Liver (tissue), 3 donors: ENCODE data around the gene CPT1B.

Experiments
- CTCF ChIP-seq: fragments of 150-350 bp; IDR thresholded peaks from 2 replicates; pipeline ENCODE4 v1.5.1; 2017; ENCODE audit warnings: improper control_type of control experiment, low read depth, low read length; ENCODE audit not compliant: missing input control
- FOXA1 ChIP-seq: IDR thresholded peaks from 2 replicates; pipeline ENCODE4 v1.6.1; 2016; ENCODE audit warnings: antibody characterized with exemption
- GABPA ChIP-seq, 2 donors: IDR thresholded peaks in 1 of 2; conservative IDR thresholded peaks in 1 of 2; 2 replicates each; pipeline ENCODE4 v1.6.1; 2016; ENCODE audit warnings: antibody characterized with exemption in 2 of 2, mild to moderate bottlenecking in 1 of 2, moderate library complexity in 1 of 2
- HNF4A ChIP-seq, 2 donors: conservative IDR thresholded peaks; 2 replicates each; pipeline ENCODE4 v1.6.1; 2016; ENCODE audit warnings: antibody characterized with exemption in 2 of 2, mild to moderate bottlenecking in 2 of 2
- NR2F2 ChIP-seq: IDR thresholded peaks from 2 replicates; pipeline ENCODE4 v1.6.1; 2016; ENCODE audit warnings: antibody characterized with exemption
- RAD21 ChIP-seq, 2 donors: IDR thresholded peaks; 2 replicates each; pipeline ENCODE4 v1.6.1; 2016; ENCODE audit warnings: antibody characterized with exemption in 2 of 2, mild to moderate bottlenecking in 2 of 2
- REST ChIP-seq: IDR thresholded peaks from 2 replicates; pipeline ENCODE4 v1.6.1; 2016; ENCODE audit warnings: antibody characterized with exemption, mild to moderate bottlenecking
- RXRA ChIP-seq, 2 donors: IDR thresholded peaks; 2 replicates each; pipeline ENCODE4 v1.6.1; 2017 to 2018; ENCODE audit warnings: antibody characterized with exemption in 2 of 2, mild to moderate bottlenecking in 1 of 2
- SP1 ChIP-seq: IDR thresholded peaks from 2 replicates; pipeline ENCODE4 v1.6.1; 2018; ENCODE audit warnings: antibody characterized with exemption, mild to moderate bottlenecking
- TAF1 ChIP-seq: conservative IDR thresholded peaks from 2 replicates; pipeline ENCODE4 v1.6.1; 2016; ENCODE audit warnings: antibody characterized with exemption, mild to moderate bottlenecking
- donor health status: healthy.
- donor health status: healthy.

- TF ChIP-seq REST: peak; percentile 76
- no peak for TF ChIP-seq CTCF
- TF ChIP-seq RXRA (IDR thresholded peaks at IDR 0.05): peak; percentile 91 to 95
- peak in 1 of 2 donors; percentile 65 for TF ChIP-seq RAD21 (IDR thresholded peaks at IDR 0.05)
- TF ChIP-seq HNF4A (conservative IDR thresholded peaks at IDR 0.05): peak; percentile 27 to 50
- peak in 1 of 2 donors; percentile 63 for TF ChIP-seq GABPA (IDR thresholded peaks at IDR 0.05 in 1 of 2, conservative IDR thresholded peaks at IDR 0.05 in 1 of 2)
- TF ChIP-seq NR2F2: no peak
- TF ChIP-seq SP1: peak; percentile 73
- no peak for TF ChIP-seq TAF1
- peak; percentile 71 for TF ChIP-seq FOXA1
Measured at GRCh38 chr22:50613291-50613981, 35.2 kb upstream of the CPT1B start.
